ENCODE measurements around the gene SLC22A3. TPM values are rescaled to one million over a fixed set of nuclear protein-coding genes. Genes with fewer than 3 reads are reported as not detected.
"Not testable (repeated sequence)": the region's sequence is repeated elsewhere in the genome, so short reads cannot be mapped to it uniquely, and the experiment has no call there.

Gene SLC22A3
- total RNA-seq, 1 donor from 2014 or later = 1.2 TPM

DNA sequence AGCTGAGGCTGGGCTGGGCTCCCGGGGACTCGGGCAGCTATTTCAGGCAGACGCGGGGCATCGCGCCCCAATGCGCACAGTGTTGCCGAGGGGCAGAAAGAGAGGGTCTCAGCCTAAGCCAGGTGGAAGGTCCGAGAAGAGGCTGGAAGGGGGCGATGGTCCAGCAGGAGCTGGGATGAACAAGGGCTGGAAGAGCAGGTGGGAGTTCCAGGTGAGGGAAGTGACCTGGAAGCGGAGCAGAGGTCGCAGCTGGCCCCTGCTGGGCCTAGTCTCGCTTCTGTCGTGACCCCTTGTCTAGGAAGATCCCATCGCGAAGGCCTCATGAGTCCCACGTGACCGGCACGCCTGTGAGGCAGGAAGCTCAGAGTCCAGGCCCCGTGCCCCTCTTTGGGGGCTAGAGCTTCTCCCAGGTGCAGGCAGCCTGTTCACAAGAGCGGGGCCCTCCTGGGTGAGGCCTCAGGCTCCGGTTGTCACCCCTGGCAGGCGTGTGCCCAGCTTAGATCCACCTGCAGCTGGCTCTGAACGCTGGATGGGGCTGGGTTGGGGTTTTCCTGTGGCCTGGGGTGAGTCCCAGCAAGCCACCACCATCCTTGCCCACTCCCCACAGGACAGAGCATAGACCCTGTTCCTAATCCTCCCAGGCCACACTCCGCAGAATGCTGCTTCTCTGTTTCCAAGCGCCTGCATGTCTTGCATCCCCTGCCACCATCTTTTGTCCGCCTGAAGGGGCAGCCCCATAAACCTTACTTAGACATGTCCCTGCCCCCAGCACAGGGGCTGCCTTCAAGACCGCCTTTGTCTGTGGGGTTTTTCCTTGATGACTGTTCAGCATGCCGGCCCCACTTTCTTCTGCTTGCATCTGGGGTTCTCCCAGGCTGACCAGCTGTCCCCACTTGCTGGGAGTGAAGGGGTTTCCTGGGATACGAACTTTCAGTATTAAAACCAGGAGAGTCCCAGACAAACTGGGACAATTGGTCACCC is 15.1 kb downstream of the SLC22A3 start:
- DNase-seq (no peak), ATAC-seq (ENCODE audit: poor library complexity) (no peak)
- intact Hi-C loops (cut with DNase I) = no loop called here

DNA sequence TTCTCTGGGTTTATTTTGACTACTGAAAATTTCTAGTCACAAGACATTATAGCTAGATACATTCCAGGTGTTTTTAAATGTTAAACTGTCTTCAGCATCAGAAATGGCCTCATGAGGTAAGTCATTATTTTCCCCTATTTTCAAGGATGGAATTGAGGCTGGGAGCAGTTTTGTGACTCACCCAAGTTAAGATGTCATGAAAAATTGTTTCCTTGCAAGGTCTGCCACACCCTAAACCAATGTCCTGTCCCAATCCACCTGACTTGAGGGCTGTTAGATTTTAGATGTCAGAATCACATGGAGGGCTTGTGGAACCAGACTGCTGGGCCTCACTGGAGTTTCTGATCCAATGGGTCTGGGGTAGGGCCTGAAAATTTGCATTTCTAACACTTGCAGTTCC is 16.9 kb downstream of the SLC22A3 start:
- ATAC-seq (ENCODE audit: poor library complexity) = no peak
- DNase-seq = no peak
- intact Hi-C loops (cut with DNase I) = no loop called here

DNA sequence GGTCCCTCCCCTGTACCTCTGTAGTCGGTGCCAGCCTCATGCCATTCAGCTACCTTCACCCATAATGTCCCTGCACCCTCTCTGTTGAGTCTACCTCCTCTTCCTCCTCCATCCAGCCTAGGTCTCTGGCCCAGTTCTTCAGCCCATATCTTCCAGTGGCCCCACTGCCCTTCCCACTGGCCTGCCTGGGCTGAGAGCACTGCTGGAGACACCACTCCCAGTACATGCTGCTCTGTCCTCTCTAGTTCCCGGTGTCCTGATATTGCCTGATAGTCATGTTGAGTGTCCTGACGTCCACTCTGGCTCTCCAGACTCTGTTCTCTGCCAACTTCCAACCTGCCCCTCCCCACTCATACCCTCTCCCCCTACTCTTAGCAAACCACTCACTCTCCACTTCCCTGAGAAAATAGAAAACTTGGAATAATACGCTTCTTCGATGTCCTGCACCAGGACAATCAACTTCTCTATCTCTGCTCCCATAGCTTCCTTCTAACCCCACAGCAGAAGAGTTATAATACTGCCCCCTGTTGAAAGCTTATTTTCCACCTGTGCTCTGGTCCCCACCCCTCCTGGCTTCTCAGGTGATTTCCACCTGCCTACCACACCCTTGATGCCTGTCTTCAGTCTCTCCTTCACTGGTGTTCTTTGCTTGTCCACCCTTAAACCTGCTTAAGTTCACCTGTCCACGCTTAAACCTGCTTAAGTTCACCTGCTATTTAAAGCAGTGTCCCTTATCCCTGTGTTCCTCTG is 19.8 kb downstream of the SLC22A3 start:
- DNase-seq (no peak), ATAC-seq (ENCODE audit: poor library complexity) (no peak)
- intact Hi-C loops (cut with DNase I) = no loop called here

DNA sequence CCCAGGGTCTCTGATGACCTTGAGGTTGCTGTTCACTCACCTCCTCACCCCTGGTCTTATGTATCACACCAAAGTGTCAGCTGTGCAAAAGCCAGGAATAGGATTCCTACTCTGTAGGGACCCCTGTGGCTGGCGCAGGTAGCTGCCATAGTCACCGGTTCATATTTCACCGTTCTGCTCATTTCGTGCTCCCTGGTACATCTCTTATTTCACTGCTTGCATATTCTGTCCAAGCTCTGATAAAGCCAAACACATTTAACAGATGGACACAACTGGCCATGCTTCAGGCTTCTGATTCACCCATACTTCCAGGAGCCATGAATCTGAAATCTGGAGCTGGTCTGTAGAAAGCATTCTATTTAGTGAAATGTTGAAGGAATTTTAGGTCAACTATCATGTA is 20.5 kb downstream of the SLC22A3 start:
- intact Hi-C loops (cut with DNase I) = no loop called here
- no peak for ATAC-seq (ENCODE audit: poor library complexity)
- no peak for DNase-seq

DNA sequence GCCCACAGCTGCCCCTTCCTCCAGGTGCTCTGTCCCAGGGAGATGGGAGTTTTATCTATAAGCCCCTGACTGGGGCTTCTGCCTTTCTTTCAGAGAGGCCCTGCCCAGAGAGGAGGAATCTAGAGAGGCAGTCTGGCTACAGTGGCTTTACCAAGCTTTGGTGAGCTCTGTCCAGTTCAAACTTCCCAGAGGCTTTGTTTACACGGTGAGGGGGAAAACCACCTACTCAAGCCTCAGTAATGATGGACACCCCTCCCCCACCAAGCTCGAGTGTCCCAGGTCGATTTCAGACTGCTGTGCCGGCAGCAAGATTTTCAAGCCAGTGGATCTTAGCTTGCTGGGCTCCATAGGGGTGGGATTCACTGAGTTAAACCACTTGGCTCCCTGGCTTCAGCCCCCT is 25.4 kb downstream of the SLC22A3 start:
- intact Hi-C loops (cut with DNase I); DNase-seq; ATAC-seq (ENCODE audit: poor library complexity): not testable (repeated sequence)

DNA sequence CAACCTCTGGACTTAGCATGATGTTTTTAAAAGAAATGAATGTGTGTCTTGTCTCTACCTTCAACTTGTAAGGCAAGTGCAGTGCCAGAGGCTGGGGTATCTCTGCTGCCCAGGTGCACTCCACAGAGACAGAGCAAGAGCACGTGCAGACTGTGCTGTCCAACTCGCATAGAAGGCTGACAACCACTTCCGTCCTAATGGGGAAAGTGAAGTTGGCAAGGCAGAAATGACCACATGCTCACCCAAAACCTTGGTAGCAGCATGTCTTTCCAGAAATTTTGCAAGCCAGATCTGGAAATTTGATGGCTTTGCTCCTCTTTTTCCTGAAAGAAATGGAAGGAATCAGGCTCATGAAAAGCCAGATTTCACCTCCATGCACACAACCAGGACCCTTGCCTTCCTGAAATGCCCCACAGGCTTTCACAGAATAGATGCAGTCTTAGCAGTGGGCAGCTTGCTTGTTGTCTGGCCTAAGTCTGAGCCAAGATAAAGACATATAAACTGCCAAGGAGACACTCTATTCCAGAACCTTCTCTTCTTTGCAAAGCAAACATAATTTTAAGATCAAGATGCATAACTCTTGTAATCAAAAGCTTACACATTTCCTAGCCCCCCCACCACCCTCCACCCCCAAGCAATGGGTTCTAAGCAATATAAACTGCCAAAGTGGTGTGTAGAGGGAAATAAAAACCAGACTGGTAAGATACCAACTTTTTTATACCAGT is 26.8 kb downstream of the SLC22A3 start:
- intact Hi-C loops (cut with DNase I) = no loop called here
- no peak for DNase-seq
- ATAC-seq (ENCODE audit: poor library complexity) = no peak

DNA sequence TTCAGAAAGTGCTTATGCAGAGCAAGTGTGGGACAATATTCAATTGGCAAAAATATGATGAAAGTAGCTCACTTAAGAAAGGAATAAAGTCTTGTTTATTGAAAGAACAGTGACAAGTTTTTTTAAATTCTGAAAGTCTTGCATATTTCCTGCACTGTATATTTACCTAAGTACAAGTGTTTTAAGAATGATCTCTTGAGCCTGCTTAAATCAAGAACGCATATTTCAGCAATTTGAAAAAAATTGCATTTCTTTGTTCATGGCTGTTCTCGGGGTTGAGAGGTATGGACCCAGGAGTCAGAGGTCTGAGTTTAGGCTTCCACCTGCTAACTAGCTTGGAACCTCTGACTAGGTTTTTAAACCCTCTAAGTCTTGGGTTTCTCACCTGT is 27.4 kb downstream of the SLC22A3 start:
- ATAC-seq (ENCODE audit: poor library complexity) (no peak), DNase-seq (no peak)
- intact Hi-C loops (cut with DNase I) = no loop called here

DNA sequence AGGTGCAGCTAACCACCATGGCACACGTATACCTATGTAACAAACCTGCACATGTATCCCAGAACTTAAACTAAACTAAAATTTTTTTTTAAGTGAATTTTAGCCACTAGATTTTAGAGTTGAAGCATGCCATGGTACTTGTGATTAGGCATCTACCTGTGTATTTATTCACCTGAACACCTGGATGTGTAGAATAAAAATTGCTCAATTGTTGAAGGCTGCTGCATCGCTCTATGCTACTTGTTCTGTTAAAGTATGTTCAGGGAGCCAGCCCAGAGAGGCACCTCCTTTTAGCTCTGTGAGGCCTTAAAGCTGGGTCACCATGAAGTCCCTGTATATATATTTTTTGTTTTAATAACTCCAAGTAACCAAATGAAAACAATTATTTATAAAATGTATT is 28.3 kb downstream of the SLC22A3 start:
- DNase-seq (no peak), ATAC-seq (ENCODE audit: poor library complexity) (no peak)
- intact Hi-C loops (cut with DNase I) = no loop called here

DNA sequence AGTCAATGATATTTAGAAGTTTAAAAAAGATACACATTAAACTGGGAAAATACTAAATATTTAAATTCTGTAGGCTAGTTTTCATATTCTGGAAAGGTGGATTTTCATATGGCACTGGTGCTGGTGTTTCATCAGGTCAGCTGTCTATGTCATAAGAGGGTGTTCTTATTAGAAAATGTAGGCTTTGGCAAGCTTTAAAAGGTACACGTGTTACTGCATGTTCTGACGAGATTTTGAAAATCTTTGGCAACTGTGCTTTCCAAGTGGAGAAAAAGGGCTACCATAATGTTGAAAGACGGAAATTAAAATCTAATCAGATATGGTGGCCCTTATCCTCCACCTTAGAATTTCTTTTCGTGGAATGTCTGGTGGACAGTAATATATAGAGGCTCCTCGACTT is 30.0 kb downstream of the SLC22A3 start:
- DNase-seq (no peak), ATAC-seq (ENCODE audit: poor library complexity) (no peak)
- intact Hi-C loops (cut with DNase I) = no loop called here

DNA sequence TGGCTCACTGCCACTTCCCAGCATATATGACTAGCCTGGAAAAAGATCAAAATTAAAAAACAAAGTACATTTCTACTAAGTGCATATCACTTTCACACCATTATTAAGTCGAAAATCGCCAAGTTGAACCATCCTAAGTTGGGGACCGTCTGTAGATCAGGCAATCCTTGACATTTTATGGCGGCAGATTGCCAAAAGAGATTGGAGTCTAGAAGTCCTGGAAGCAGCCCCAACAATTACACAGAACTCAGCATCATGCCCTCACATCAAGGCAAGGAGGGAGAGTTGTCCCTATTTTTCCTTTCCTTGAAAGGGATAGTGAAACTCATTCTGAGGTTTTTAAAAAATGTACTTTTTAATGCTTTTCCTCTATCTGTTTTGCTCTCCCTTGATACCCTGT is 30.7 kb downstream of the SLC22A3 start:
- no peak for ATAC-seq (ENCODE audit: poor library complexity)
- intact Hi-C loops (cut with DNase I) = no loop called here
- DNase-seq = no peak

DNA sequence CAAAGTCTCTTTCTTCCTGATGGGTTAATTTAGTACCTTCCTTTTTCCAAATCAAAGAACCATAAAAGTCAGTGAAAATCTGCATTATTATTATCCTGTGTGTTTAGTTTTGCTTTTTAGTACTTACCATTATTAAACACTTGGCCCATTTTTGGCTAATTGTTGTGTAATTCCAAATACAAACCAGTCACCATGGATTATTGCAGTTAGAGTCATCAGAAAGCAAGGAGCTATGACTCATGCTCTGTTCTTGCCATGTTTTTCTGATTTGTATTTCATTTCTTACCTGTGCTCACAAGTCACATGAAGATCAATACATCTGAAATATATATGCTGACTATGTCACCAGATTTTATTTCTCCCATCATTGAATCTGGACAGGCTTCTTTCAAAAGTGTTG is 31.3 kb downstream of the SLC22A3 start:
- intact Hi-C loops (cut with DNase I) = no loop called here
- no peak for ATAC-seq (ENCODE audit: poor library complexity)
- DNase-seq = no peak

DNA sequence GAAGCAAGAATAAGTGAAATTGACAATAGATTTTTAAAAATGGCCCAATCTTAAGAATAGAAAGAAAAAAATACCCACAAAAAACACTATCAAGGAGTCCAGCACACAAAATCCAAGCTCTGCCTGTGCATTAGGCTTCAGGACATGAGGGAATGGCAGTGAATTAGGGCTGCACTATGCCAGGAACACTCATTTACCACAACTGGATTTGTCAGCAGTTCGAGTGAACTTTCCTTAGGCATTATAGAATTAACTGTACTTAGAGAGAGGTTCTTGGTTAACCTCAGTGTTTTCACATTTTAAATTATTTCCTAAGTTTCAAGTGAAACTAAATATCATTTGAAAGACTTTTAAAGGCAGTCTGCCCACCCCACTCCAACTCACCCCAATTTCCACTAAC is 34.8 kb downstream of the SLC22A3 start:
- no peak for ATAC-seq (ENCODE audit: poor library complexity)
- no peak for DNase-seq
- intact Hi-C loops (cut with DNase I) = no loop called here

DNA sequence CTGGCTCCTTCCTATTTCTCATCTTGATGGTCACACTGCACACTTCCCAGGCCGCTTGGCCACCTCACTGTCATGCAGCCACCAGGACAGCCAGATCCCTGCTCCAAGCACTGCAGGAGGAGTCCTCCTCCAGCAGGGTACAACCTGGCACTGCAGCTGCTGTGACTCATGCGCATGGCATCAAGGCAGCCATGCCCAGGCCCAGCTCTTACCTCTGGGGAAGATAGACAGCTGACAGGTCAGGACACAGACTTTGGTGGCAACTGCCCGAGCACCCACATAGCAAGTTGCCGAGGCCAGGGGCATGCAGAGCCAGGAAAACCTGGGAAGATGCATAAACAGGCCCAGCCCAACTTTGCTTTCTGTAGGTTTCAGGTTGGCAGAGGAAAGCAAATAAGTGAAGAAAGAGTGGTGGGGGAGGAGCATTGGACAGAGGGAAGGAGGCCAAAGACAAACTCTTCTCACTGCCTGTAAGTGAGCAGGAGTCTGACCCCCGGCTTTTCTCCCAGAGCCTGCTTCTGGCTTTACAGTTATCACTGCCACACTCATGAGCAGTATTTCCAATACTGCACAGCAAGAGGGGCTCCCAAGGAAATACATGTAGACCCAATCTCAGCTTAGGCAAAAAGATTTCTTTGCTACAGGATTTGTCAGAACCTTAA is 38.8 kb downstream of the SLC22A3 start:
- intact Hi-C loops (cut with DNase I) = no loop called here
- ATAC-seq (ENCODE audit: poor library complexity) (peak; percentile 67), DNase-seq (no peak)

DNA sequence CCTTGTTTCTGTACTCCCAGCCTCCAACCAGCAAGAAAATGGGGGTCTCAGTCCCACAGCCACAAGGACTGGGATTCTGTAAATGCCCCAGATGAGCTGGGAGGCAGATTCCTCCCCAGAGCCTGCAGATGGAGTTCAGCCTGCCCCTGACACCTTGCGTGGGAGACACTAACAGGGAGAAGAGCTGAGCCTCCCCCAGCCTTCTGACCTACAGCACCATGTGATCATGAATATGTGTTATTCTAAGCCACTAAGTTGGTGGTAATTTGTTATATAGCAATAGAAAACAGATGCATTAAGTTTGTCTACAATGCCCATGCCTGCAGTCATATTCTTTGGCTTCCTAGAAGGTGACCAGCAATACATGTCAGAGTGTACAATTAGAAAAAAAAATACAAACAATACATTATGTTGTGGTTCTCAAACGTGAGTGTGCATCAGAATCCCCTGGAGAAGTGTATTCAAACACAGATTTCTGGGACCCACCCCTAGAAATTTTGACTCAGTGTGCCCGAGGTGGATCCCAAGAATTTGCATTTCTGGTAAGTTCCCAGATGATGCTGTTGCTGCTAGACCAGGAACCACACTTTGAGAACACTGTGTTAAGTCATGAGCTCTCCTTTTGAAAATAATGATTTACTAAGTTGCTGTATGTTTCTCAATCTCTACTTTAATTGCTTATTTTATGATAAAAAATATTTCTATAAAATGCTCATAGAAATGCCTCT is 39.9 kb downstream of the SLC22A3 start:
- DNase-seq (no peak), ATAC-seq (ENCODE audit: poor library complexity) (no peak)
- intact Hi-C loops (cut with DNase I) = no loop called here

DNA sequence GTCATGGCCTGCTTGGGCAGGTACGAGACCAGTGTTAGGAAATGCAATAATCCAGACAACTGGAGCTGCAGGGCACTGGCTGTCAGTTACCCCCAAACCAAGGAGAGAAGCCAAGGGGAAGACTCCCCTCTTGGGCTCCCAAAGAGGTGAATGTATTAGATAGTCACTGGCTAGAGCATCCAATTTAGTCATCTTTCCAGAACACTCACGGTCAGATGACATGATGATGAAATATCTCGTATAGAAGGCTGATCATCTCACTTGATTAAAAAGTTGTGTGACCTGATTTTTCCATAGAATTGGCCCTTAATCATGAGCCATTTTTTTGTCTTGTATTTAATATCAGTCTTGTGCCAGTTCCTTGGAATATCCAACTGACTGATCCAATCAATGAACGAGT is 40.7 kb downstream of the SLC22A3 start:
- DNase-seq (no peak), ATAC-seq (ENCODE audit: poor library complexity) (no peak)
- intact Hi-C loops (cut with DNase I) = no loop called here

DNA sequence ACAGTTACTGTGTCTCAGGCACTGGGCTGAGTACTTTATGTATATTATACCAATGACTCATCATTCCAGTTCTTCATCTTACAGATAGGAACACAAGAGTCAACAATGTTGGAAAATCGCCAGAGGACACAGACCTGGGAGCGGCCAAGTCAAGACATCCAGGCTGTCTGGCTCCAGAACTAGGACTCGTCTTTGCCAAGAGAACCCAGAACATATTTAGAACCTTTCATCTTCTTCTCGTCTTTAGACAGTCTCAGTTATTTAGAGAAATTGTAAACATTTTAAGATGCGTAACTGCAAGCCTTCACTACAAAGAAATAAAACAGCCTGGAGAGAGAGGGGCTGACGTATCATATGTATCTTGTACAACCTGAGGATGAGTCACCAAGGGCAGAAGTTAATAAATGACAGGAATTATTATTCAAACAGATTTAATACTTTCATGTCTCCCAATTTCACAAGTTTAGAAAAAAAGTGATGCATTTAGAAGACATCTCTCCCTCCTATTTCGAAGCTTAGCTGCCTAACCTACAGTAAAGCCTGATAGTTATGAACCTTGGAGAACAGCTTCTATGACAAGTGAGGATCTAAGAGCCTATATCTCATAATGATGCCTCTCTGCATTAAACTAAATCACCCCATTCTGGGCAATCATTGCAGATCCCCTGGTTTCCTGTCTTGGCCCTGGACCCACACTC is 43.4 kb downstream of the SLC22A3 start:
- no peak for DNase-seq
- intact Hi-C loops (cut with DNase I) = no loop called here
- no peak for ATAC-seq (ENCODE audit: poor library complexity)

DNA sequence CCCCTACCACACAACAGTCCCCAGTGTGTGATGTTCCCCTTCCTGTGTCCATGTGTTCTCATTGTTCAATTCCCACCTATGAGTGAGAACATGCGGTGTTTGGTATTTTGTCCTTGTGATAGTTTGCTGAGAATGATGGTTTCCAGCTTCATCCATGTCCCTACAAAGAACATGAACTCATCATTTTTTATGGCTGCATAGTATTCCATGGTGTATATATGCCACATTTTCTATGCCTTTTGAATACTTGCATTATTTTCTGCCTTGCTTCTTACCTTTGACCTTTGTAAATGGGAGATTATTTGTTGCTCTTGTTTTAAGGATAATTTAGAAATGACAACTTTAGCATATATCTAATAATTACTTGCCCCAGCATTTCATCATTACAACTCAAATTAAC is 45.3 kb downstream of the SLC22A3 start:
- intact Hi-C loops (cut with DNase I); DNase-seq; ATAC-seq (ENCODE audit: poor library complexity): not testable (repeated sequence)
